Heart left ventricle (tissue), 16 donors: Measurements from ENCODE around the gene OSBPL10. TPM values are rescaled to one million over a fixed set of nuclear protein-coding genes. Genes with fewer than 3 reads are reported as not detected.

Experiments
- ATAC-seq, 4 donors: fragments of 200-7000 bp; cut with Tn5 transposase; one replicate each; pipeline ENCODE4 v1.9.1; 2020 to 2022; ENCODE audit warnings: moderate library complexity in 4 of 4, mild to moderate bottlenecking in 3 of 4, moderate number of reproducible peaks in 1 of 4
- DNase-seq, 5 donors: peaks; one replicate each; pipeline ENCODE4 v3.0.0-alpha.2; 2020
- H3K27ac ChIP-seq, 12 donors: fragments of 200-600 bp; sonication (generic) in 4 of 12; one replicate each; pipeline versions ENCODE4 v1.5.0 to v1.8.0; 2016 to 2022; ENCODE audit warnings: mild to moderate bottlenecking in 2 of 12
- H3K27me3 ChIP-seq, 9 donors: fragments of 200-600 bp; sonication (generic) in 2 of 9; one replicate each; pipeline versions ENCODE4 v1.5.1 to v1.8.0; 2016 to 2022; ENCODE audit warnings: mild to moderate bottlenecking in 3 of 9
- H3K36me3 ChIP-seq, 9 donors: fragments of 200-600 bp; sonication (generic) in 2 of 9; one replicate each; pipeline versions ENCODE4 v1.5.0 to v1.8.0; 2018 to 2022; ENCODE audit warnings: mild to moderate bottlenecking in 2 of 9
- H3K4me1 ChIP-seq, 12 donors: fragments of 200-600 bp; sonication (generic) in 4 of 12; one replicate each; pipeline versions ENCODE4 v1.5.0 to v1.8.0; 2016 to 2022; ENCODE audit warnings: mild to moderate bottlenecking in 3 of 12
- H3K4me3 ChIP-seq, 12 donors: fragments of 200-600 bp; sonication (generic) in 4 of 12; one replicate each; pipeline versions ENCODE4 v1.5.0 to v1.8.0; 2017 to 2022; ENCODE audit warnings: mild to moderate bottlenecking in 9 of 12, moderate library complexity in 4 of 12
- H3K9me3 ChIP-seq, 12 donors: fragments of 200-600 bp; sonication (generic) in 4 of 12; one replicate each; pipeline versions ENCODE4 v1.5.0 to v1.8.0; 2016 to 2022; ENCODE audit warnings: mild to moderate bottlenecking in 1 of 12
- POLR2A ChIP-seq, 2 donors: fragments of 450-650 bp; IDR thresholded peaks; one replicate each; pipeline ENCODE4 v1.6.1; 2017; ENCODE audit warnings: antibody characterized with exemption in 2 of 2, mild to moderate bottlenecking in 2 of 2, moderate library complexity in 2 of 2
- WGBS, 4 donors: extraction: QIAGEN DNeasy Blood & Tissue Kit in 2 of 4; methylation state at CpG; one replicate each; pipeline versions ENCODE4 v1.1.5 to v1.1.7; 2013 to 2018; 5-methylcytosine and 5-hydroxymethylcytosine counted together
- intact Hi-C, 10 donors: fragments of 100-400 bp; cut with DNase I; formaldehyde crosslinking; loops; one replicate each; pipeline versions ENCODE4 v1.11.1 to v1.14.2; 2022
- polyA plus RNA-seq, 2 donors: library from polyadenylated mRNA; stranded (reverse); fragments of 200-250 nt; gene quantifications; one replicate each; pipeline ENCODE4 v1.2.3, GENCODE V29; 2013
- total RNA-seq, 9 donors: library from RNA; depleted of rRNA in 2 of 9; stranded (reverse); fragments of >200 nt in 2 of 9; fragmentation: NEBNext Ultra II Directional in 3 of 9; extraction: Animal tissue kit (Norgen Biotek cat#: 25700) in 3 of 9; gene quantifications; one replicate each; pipeline versions ENCODE4 v1.1.0 to v1.2.4, GENCODE V29; 2016 to 2023
- TF ChIP-seq, protein P1 (sequence below), 12 donors: fragments of 200-600 bp; sonication (generic) in 4 of 12; IDR thresholded peaks; one replicate each; pipeline versions ENCODE4 v1.5.0 to v1.8.0; 2018 to 2022; ENCODE audit warnings: antibody characterized with exemption in 12 of 12, mild to moderate bottlenecking in 5 of 12
- donor health status: ischemic (EF 13 %, LVEDD 7.1; RV severe dilation, severe dysfunction).
- donor health status: healthy with polysubstance abuse.
- donor health status: DM: no; HTN: yes; CAD: no.
- donor health status: DM: no; HTN: no; CAD: no.
- donor health status: ischemic (EF 25% LVEDD 6.9; RV normal size, moderate dysfunction).
- donor health status: ischemic (EF 25% LVEDD 5.7; RV mildly dilated, moderate dysfunction).
- donor health status: healthy.
- donor health status: DM: yes; HTN: yes; CAD: no.
- donor health status: ischemic (EF 35%, LVEDD 5.7; RV mildly dilated, moderate dysfunction).
- donor health status: nonischemic (EF 11% LVEDD 7.7; RV severe dilation, severe dysfunction).
- donor health status: DM: yes; HTN: yes; CAD: no.
- donor health status: PGD.
- donor health status: ischemic (EF 29% LVEDD 5.4; RV normal size, mild dysfunction).
- donor health status: nonischemic (EF 23%, LVEDD 6.1; RV moderate dilation, normal function).

The OSBPL10 gene
- total and polyA plus RNA-seq, 11 donors, result 1.3 to 12.7 (median 3.9) TPM

DNA sequence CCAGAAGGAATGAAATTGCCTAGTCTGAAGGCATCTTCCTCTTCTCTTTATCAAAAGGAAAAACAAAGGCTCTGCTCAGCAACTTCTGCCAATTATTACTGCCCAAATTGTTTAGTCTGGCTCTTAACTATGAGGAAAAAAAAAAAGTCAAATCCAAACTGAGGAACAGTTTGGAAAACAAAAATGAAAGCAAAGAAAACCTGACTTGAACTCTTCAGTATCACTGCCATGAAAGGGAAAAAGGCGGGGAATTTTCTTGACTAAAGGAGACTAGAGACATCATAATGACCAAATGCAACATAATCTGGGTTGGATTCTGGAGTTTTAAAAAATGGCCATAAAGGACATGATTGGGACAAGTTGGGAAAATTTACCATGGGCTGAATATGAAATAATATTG lies 292.1 kb downstream of the OSBPL10 start:
- Histone ChIP-seq H3K9me3 (peaks cover 0 to 2% (median 0%) of the 10 kb centered on the region in 12 donors), H3K4me1 (peaks cover 0 to 15% (median 2%) of the 10 kb centered on the region in 12 donors), H3K27ac (peak overlapping the region in 1 of 12 donors; percentile 52), H3K27me3 (no peaks in the 10 kb centered on the region), H3K36me3 (peaks cover 0 to 2% (median 0%) of the 10 kb centered on the region in 9 donors), H3K4me3 (no peak overlapping the region)
- DNase-seq (no peak), ATAC-seq (no peak)
- WGBS, 4 donors, result 65 to 85% (median 76%) methylated on average over 1 of the region's 1 CpG
- TF ChIP-seq, protein P1, sequence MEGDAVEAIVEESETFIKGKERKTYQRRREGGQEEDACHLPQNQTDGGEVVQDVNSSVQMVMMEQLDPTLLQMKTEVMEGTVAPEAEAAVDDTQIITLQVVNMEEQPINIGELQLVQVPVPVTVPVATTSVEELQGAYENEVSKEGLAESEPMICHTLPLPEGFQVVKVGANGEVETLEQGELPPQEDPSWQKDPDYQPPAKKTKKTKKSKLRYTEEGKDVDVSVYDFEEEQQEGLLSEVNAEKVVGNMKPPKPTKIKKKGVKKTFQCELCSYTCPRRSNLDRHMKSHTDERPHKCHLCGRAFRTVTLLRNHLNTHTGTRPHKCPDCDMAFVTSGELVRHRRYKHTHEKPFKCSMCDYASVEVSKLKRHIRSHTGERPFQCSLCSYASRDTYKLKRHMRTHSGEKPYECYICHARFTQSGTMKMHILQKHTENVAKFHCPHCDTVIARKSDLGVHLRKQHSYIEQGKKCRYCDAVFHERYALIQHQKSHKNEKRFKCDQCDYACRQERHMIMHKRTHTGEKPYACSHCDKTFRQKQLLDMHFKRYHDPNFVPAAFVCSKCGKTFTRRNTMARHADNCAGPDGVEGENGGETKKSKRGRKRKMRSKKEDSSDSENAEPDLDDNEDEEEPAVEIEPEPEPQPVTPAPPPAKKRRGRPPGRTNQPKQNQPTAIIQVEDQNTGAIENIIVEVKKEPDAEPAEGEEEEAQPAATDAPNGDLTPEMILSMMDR (IDR thresholded peaks at IDR 0.05), result no peak
- no peak for TF ChIP-seq POLR2A (IDR thresholded peaks at IDR 0.05)
- intact Hi-C loops, result no loop called here

DNA sequence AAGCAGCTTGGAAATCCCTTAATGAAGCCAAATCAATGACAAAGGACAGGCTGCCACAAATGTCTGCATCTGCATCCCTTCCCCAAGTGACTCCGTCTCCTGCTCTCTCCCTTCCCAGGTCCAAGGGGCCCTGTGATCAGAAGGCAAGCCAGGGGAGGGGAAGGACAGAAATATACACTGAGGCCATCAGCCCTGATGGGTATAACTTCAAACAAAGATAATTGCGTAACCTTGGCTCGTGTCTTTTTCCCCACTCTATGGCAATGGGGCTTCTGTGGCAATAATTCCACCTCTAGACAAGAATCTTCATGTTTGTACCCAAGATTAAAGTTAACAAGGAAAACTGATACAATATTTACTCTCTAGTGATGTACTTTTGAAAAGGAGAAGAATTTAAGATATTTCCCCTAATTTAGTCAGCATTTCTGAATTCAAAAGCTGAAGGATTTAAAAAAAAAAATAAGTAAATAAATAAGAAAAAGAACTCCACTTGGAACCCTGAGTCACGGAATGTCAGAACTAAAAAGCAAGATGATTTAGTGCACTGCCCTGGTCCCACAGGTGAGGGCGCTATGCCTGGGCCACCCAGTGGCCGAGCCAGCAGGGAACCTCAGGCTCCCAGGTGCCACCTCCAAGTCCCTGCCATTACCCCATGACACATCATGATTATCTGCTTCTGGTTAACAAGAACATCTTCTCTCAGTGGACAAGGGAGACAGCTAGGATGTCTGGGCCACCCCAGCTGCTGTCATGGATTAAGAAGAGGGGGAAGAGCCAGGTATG lies 293.9 kb downstream of the OSBPL10 start:
- DNase-seq, result no peak
- no peak overlapping the region for H3K27ac ChIP-seq
- 92 to 99% (median 95%) methylated on average over 6 of the region's 6 CpGs for WGBS, 4 donors
- peaks cover 0 to 11% (median 0%) of the 10 kb centered on the region in 12 donors for H3K4me1 ChIP-seq
- intact Hi-C loops, result no loop called here
- no peaks in the 10 kb centered on the region for H3K27me3 ChIP-seq
- ATAC-seq, result no peak
- H3K9me3 ChIP-seq, result peaks cover 0 to 2% (median 0%) of the 10 kb centered on the region in 12 donors
- H3K4me3 ChIP-seq, result no peak overlapping the region
- TF ChIP-seq, protein P1 (IDR thresholded peaks at IDR 0.05), result no peak
- H3K36me3 ChIP-seq, result peaks cover 0 to 14% (median 0%) of the 10 kb centered on the region in 9 donors

DNA sequence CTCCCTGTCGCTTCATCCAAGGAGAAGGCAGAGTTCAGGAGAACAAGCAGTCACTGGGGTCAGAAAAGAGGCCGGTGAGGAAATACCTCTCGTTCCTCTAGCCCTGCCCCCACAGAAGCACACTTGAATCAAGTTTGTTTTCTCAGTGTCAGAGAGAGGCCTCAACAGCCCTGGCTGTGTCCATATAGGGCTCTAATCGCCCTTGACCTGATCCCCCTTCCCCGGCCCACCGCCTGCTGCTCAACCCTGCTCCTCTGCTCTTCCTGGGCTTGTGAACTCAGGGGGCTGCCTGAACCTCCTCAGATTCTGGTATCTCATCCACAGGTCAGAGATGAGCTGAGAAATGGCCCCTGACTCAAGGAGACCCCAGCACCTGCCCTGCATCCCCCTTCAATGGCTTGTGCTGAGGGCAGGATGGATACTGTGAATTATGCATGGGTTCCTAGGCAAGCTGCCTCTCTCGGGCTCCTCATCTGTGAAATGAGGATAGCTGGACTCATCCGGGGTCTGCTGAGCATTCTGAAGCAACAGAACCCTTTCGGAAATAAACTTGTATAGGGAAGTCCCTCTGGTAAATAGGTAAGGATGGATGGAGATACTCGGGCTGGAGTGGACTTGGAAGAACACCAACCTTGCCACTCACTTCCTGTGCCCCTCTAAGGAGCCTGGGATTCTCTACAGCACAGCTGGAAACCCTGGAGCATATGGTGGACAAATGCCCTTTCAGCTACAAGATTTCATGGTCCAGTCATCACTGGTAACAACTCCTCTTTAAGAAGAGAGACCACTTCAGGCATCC lies 300.8 kb downstream of the OSBPL10 start:
- H3K4me1 ChIP-seq, result no peaks in the 10 kb centered on the region
- peaks cover 0 to 14% (median 0%) of the 10 kb centered on the region in 9 donors for H3K36me3 ChIP-seq
- ATAC-seq (no peak), DNase-seq (no peak)
- H3K4me3 ChIP-seq, result no peak overlapping the region
- 79 to 93% (median 87%) methylated on average over 10 of the region's 10 CpGs for WGBS, 4 donors
- TF ChIP-seq POLR2A (IDR thresholded peaks at IDR 0.05), result no peak
- TF ChIP-seq, protein P1 (IDR thresholded peaks at IDR 0.05), result no peak
- intact Hi-C loops, result no loop called here
- no peaks in the 10 kb centered on the region for H3K27me3 ChIP-seq
- H3K27ac ChIP-seq, result no peak overlapping the region
- no peaks in the 10 kb centered on the region for H3K9me3 ChIP-seq

DNA sequence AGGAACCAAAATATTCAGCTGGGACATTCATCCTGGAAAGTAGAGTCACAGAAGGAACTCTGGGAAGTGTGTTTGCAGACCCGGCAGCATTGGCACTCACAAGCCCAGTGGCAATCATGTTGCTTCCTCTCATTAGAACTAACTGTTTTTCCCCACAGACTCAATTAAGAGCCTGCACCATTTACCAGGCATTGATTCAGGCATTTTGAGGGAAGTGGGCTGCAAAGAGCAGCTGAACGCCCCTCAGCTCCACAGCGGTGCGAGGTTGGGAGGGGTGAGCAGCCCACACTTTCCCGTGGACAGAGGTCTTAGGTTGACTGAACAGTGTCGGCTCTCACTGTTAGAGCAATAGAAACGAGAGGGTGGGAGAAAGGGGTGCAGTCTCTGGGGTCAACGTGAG lies 304.5 kb downstream of the OSBPL10 start:
- intact Hi-C loops, result no loop called here
- ATAC-seq (no peak), DNase-seq (no peak)
- Histone ChIP-seq H3K27me3 (no peaks in the 10 kb centered on the region), H3K9me3 (no peaks in the 10 kb centered on the region), H3K4me3 (no peak overlapping the region), H3K27ac (no peak overlapping the region), H3K4me1 (peaks cover 0 to 5% (median 0%) of the 10 kb centered on the region in 12 donors), H3K36me3 (no peaks in the 10 kb centered on the region)
- TF ChIP-seq, protein P1 (IDR thresholded peaks at IDR 0.05), result no peak
- TF ChIP-seq POLR2A (IDR thresholded peaks at IDR 0.05), result no peak
- 86 to 93% (median 89%) methylated on average over 8 of the region's 8 CpGs for WGBS, 4 donors
